ENCODE results near the gene KRTAP10-2. TPM values are rescaled to one million over a fixed set of nuclear protein-coding genes. Genes with fewer than 3 reads are reported as not detected.

KRTAP10-2 gene
- total RNA-seq, 1 experiment from 2014 or later: not detected

DNA sequence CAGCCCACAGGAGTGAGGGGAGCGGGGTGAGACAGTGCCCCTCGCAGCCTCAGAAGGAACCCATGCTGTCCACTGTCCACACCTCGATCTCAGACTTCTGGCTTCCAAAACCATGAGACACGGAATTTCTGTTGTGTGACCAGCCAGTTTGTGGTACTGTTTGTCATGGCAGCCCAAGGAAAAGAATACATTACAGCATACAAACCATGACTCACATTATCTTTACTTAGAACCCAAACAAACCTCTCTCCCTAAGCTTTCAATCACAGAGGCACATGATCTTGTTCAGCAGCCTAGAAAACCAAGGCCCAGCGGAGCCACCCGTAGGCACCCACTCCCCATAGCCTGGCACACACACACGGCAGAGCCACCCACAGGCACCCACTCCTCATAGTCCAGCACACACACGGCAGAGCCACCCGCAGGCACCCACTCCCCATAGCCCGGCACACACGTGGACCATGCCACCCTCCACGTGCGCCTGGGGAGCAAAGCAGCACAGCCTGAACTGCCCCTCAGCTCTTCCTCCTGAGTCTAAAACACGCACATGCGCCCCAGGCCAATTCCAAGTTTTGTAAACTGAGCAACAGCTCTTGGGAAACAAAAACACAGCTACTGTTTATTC lies 21.8 kb upstream of the KRTAP10-2 start:
- Histone ChIP-seq H3K79me2 (ENCODE audit: insufficient read depth, low read length) (no peaks in the 10 kb centered on the region), H3K9me3 (ENCODE audit: control insufficient read depth in 1 of 2, insufficient read depth in 1 of 2, low read depth in 1 of 2, low read length in 2 of 2) (peaks cover 0 to 4% of the 10 kb centered on the region in 2 experiments; a peak in 2 of 4 replicates), H3K27ac (ENCODE audit: low read depth, low read length) (no peak overlapping the region), H3K36me3 (ENCODE audit: control insufficient read depth in 1 of 2, insufficient read depth in 2 of 2, low read length in 2 of 2) (no peaks in the 10 kb centered on the region), H4K20me1 (ENCODE audit: insufficient read depth) (no peaks in the 10 kb centered on the region), H3K9ac (ENCODE audit: low read length) (no peak overlapping the region), H3K4me3 (replicated peaks in 1 of 2; ENCODE audit: low read depth in 1 of 2, low read length in 2 of 2) (no peak overlapping the region), H3K27me3 (ENCODE audit: insufficient read depth, low read length) (peaks cover 6% of the 10 kb centered on the region; the same call in 1 of the 2 replicates), H3K4me1 (ENCODE audit: control insufficient read depth in 1 of 2, insufficient read depth in 2 of 2, low read length in 2 of 2) (peaks cover 0 to 3% of the 10 kb centered on the region in 2 experiments; a peak in 1 of 4 replicates), H3K9me2 (ENCODE audit: insufficient read depth) (no peaks in the 10 kb centered on the region), H2AFZ (ENCODE audit: low read depth, low read length, poor library complexity, severe bottlenecking) (no peak overlapping the region), H3K4me2 (ENCODE audit: low read length) (no peak overlapping the region)
- ChIA-PET CTCF (no interaction called here), RAD21 (ENCODE audit: low non-redundant PET in 1 of 2, low total read pairs in 2 of 2, uncharacterized antibody in 2 of 2, unreplicated experiment in 2 of 2) (no interaction called here), POLR2A (no interaction called here)
- TF ChIP-seq SP1 (IDR thresholded peaks at IDR 0.05; ENCODE audit: low read depth) (no peak), ZNF274 (IDR thresholded peaks at IDR 0.05; ENCODE audit: low read depth, low read length) (no peak), POLR2A (IDR thresholded peaks at IDR 0.05; ENCODE audit: borderline replicate concordance, extremely low read depth, insufficient read depth, insufficient read length) (no peak), SIN3A (IDR thresholded peaks at IDR 0.05; ENCODE audit: low read depth) (no peak), POLR2AphosphoS5 (IDR thresholded peaks at IDR 0.05; ENCODE audit: low read depth, low read length) (no peak), FOSL1 (IDR thresholded peaks at IDR 0.05; ENCODE audit: low read depth) (no peak), TCF7L2 (IDR thresholded peaks at IDR 0.05; ENCODE audit: borderline replicate concordance, extremely low read depth, insufficient read depth, insufficient read length) (no peak), ZFX (IDR thresholded peaks at IDR 0.05) (no peak), JUND (IDR thresholded peaks at IDR 0.05) (no peak), SRF (IDR thresholded peaks at IDR 0.05; ENCODE audit: low read depth) (no peak), YY1 (IDR thresholded peaks at IDR 0.05; ENCODE audit: extremely low read depth, insufficient replicate concordance, low read depth, low read length) (no peak), EGR1 (IDR thresholded peaks at IDR 0.05; ENCODE audit: low read depth) (no peak), CBX3 (IDR thresholded peaks at IDR 0.05; ENCODE audit: low read depth) (no peak), EZH2phosphoT487 (IDR thresholded peaks at IDR 0.05; ENCODE audit: borderline replicate concordance) (no peak), MAX (IDR thresholded peaks at IDR 0.05) (no peak), EZH2 (IDR thresholded peaks at IDR 0.05) (no peak), REST (IDR thresholded peaks at IDR 0.05; ENCODE audit: low read depth) (no peak)
- TF ChIP-seq, protein P1, sequence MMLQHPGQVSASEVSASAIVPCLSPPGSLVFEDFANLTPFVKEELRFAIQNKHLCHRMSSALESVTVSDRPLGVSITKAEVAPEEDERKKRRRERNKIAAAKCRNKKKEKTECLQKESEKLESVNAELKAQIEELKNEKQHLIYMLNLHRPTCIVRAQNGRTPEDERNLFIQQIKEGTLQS (IDR thresholded peaks at IDR 0.05): no peak
- ATAC-seq (no peak), DNase-seq (ENCODE audit: low read depth, low spot score) (no peak)
- intact Hi-C loops (cut with micrococcal nuclease): no loop called here
- no TSS peak for BruUV-seq (replicated peaks)

Data from HCT116 (cell line).